Fibroblast of villous mesenchyme (primary cell): Measurements from ENCODE around the gene LHFPL3. TPM values are rescaled to one million over a fixed set of nuclear protein-coding genes. Genes with fewer than 3 reads are reported as not detected.

Experiments used
- DNase-seq: peaks from one replicate; pipeline ENCODE4 v3.0.0-alpha.2; 2010; ENCODE audit warnings: low read depth
- H3K4me3 ChIP-seq: 2 replicates; pipeline ENCODE4 v1.5.1; 2011; ENCODE audit warnings: low read depth, mild to moderate bottlenecking, low read length
- CTCF ChIP-seq: IDR thresholded peaks from 2 replicates; pipeline ENCODE4 v1.5.1; 2012; ENCODE audit warnings: low read depth, mild to moderate bottlenecking, low read length; ENCODE audit not compliant: insufficient read depth
- total RNA-seq: library from RNA; depleted of rRNA; stranded (reverse); fragments of >200 nt; gene quantifications from 2 replicates; pipeline ENCODE4 v1.2.3, GENCODE V29; 2012

LHFPL3 gene
- total RNA-seq, 1 donor: not detected

DNA sequence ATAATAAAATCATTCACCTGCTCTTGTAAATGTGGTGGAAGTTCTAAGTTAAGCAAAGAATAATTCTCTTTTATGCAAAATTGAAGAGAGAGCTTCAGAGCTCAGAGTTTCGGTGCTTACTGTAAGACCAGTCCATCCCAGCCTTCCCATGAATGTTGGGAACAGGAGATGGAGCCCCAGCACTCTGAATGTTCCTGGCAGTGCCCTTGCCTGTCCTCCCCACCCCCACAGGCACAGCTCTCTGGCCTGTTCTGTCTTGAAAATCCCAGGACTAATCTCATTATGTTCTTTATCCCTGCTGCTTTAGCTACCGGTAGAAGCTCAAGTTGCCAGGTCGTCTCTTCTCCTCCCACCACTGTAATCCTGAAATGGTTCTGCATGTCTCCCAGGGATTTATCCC, 29.1 kb upstream of the LHFPL3 start:
- TF ChIP-seq CTCF: no peak
- DNase-seq: no peak
- no peak overlapping the region for H3K4me3 ChIP-seq

DNA sequence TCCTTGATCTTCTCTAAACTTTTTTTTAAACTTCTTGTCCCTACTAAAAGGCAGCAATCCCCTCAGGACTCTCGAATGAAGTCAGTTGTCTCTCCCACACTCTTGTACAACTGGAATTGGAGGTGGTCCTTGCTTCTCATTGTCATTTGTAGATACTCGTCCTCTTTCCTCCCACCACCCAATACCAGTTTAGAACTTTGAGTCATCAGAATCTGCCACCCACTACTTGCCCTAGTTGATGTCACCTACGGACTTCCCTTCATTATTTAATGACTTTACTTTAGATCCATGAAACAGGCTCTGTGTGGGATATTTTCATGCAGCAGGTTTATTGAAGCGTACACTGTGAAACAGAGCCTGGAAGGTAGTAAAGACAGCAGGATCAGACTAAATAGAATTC, 28.6 kb upstream of the LHFPL3 start:
- TF ChIP-seq CTCF: no peak
- no peak overlapping the region for H3K4me3 ChIP-seq
- no peak for DNase-seq

- no peak for TF ChIP-seq CTCF
- no peak for DNase-seq
- H3K4me3 ChIP-seq: no peak overlapping the region
Measured at GRCh38 chr7:104306793-104307192, 21.6 kb upstream of the LHFPL3 start.

- no peak for DNase-seq
- TF ChIP-seq CTCF: no peak
- H3K4me3 ChIP-seq: no peak overlapping the region
Measured at GRCh38 chr7:104317948-104318629, 10.3 kb upstream of the LHFPL3 start.

- DNase-seq: no peak
- no peak overlapping the region for H3K4me3 ChIP-seq
- no peak for TF ChIP-seq CTCF
Measured at GRCh38 chr7:104327534-104327933, 869 bp upstream of the LHFPL3 start.

DNA sequence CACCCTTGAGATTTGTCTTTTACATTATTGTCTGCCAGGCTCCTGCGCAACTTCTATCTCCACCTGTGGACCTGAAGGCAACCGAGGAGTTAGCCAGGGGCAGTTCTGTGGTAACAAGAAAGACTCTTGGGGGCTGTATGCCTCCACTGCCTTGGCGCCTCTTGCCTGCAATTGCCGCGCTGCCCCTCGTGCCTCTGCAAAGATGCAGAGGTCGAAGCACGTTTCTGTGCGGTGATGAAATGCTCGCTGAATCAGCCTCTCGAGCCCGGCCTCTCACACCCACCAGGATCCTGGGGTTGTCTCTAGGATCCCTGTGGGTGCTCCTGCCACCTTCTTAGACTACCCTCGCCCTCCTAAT, 486 bp upstream of the LHFPL3 start:
- no peak overlapping the region for H3K4me3 ChIP-seq
- TF ChIP-seq CTCF: no peak
- no peak for DNase-seq
